Neural progenitor cell (in vitro differentiated cells): ENCODE results near the gene ENC1. TPM values are rescaled to one million over a fixed set of nuclear protein-coding genes. Genes with fewer than 3 reads are reported as not detected.

Source experiments
- DNase-seq: peaks from one replicate; pipeline ENCODE4 v3.0.0-alpha.2; 2016; ENCODE audit warnings: low spot score
- H2AFZ ChIP-seq: fragments of 200-600 bp; sonication (generic); replicated peaks from 2 replicates; pipeline ENCODE4 v1.6.1; 2016; ENCODE audit warnings: antibody characterized with exemption
- H3F3A ChIP-seq: fragments of 200-600 bp; sonication (generic); 2 replicates; pipeline ENCODE4 v1.6.1; 2016; ENCODE audit warnings: antibody characterized with exemption, low read depth
- H3K27ac ChIP-seq: fragments of 200-600 bp; sonication (generic); 2 replicates; pipeline ENCODE4 v1.5.1; 2016; ENCODE audit warnings: mild to moderate bottlenecking
- H3K27me3 ChIP-seq: fragments of 200-600 bp; sonication (generic); 2 replicates; pipeline ENCODE4 v1.6.1; 2016; ENCODE audit warnings: mild to moderate bottlenecking, moderate library complexity
- H3K36me3 ChIP-seq: fragments of 200-600 bp; sonication (generic); 2 replicates; pipeline ENCODE4 v1.5.1; 2016
- H3K4me1 ChIP-seq: fragments of 200-600 bp; sonication (generic); 2 replicates; pipeline ENCODE4 v1.6.1; 2016; ENCODE audit warnings: mixed run types
- H3K4me2 ChIP-seq: fragments of 200-600 bp; sonication (generic); 2 replicates; pipeline ENCODE4 v1.6.1; 2016
- H3K4me3 ChIP-seq: fragments of 200-600 bp; sonication (generic); 2 replicates; pipeline ENCODE4 v1.5.1; 2016
- H3K79me2 ChIP-seq: fragments of 200-600 bp; sonication (generic); 2 replicates; pipeline ENCODE4 v1.6.1; 2016; ENCODE audit warnings: low read depth
- H3K9ac ChIP-seq: fragments of 200-600 bp; sonication (generic); 2 replicates; pipeline ENCODE4 v1.6.1; 2016
- H3K9me3 ChIP-seq: fragments of 200-600 bp; sonication (generic); 2 replicates; pipeline ENCODE4 v1.5.1; 2016; ENCODE audit warnings: low read depth
- H4K20me1 ChIP-seq: fragments of 200-600 bp; sonication (generic); 2 replicates; pipeline ENCODE4 v1.6.1; 2016; ENCODE audit warnings: low read depth
- H3K27ac Mint-ChIP-seq: 3 replicates; pipeline ENCODE4 v1.8.0; 2021; ENCODE audit warnings: mixed read lengths
- H3K27me3 Mint-ChIP-seq: 2 replicates; pipeline ENCODE4 v1.8.0; 2022; ENCODE audit warnings: low read depth, mild to moderate bottlenecking, inconsistent platforms, moderate library complexity, mixed read lengths; ENCODE audit not compliant: insufficient read depth
- H3K36me3 Mint-ChIP-seq: 3 replicates; pipeline ENCODE4 v1.8.0; 2021; ENCODE audit warnings: mixed read lengths
- H3K4me1 Mint-ChIP-seq: 3 replicates; pipeline ENCODE4 v1.8.0; 2021; ENCODE audit warnings: mixed read lengths
- H3K4me3 Mint-ChIP-seq: 3 replicates; pipeline ENCODE4 v1.8.0; 2021; ENCODE audit warnings: mild to moderate bottlenecking, moderate library complexity, mixed read lengths
- H3K9me3 Mint-ChIP-seq: 3 replicates; pipeline ENCODE4 v1.8.0; 2020; ENCODE audit warnings: mixed read lengths
- EZH2 ChIP-seq: fragments of 200-600 bp; sonication (generic); IDR thresholded peaks from 2 replicates; pipeline ENCODE4 v1.6.1; 2017; ENCODE audit warnings: antibody characterized with exemption, mild to moderate bottlenecking, moderate library complexity
- EZH2phosphoT487 ChIP-seq: fragments of 200-600 bp; sonication (generic); IDR thresholded peaks from 2 replicates; pipeline ENCODE4 v1.6.1; 2017; ENCODE audit warnings: antibody characterized with exemption
- total RNA-seq: library from RNA; depleted of rRNA; stranded (reverse); fragments of >200 nt; gene quantifications from 2 replicates; pipeline ENCODE4 v1.2.3, GENCODE V29; 2015; ENCODE audit warnings: low replicate concordance
- TF ChIP-seq, protein P1 (sequence below): fragments of 200-600 bp; sonication (generic); IDR thresholded peaks from 2 replicates; pipeline ENCODE4 v1.5.1; 2017; ENCODE audit warnings: antibody characterized with exemption, mild to moderate bottlenecking

The ENC1 gene
- total RNA-seq, 1 donor from 2014 or later = 73.8 TPM

DNA sequence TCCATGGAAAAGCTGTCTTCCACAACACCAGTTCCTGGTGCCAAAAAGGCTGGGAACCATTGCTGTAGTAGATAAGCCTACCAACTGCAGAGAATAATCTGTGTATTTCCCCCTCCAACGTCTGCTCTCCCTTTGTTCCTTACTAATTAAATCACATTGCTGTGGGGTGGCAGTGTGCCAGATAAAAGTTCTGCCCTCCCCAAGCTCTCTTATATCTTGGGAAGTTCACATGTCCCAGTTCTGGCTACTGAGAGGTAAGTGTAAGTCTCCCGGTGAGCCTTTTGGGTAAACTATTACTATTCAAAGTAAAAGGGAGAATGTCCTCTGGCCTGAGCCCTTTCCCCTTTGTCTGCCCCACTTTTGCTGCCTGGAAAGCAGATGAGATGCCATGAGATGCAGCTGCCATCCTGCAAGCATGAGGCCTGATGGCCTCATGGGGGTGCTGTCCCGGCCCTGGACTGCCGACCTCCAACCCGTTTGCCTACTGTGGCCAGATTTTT is 14.7 kb downstream of the ENC1 start:
- no peak overlapping the region for H3K4me3 ChIP-seq
- peaks cover 50% of the 10 kb centered on the region for H3F3A ChIP-seq
- peaks cover 62% of the 10 kb centered on the region for H3K4me1 ChIP-seq
- no peaks in the 10 kb centered on the region for H3K27me3 ChIP-seq
- H3K36me3 ChIP-seq = peaks cover 3% of the 10 kb centered on the region
- H4K20me1 ChIP-seq = peaks cover 31% of the 10 kb centered on the region
- H3K79me2 ChIP-seq = peaks cover 34% of the 10 kb centered on the region
- TF ChIP-seq, protein P1, sequence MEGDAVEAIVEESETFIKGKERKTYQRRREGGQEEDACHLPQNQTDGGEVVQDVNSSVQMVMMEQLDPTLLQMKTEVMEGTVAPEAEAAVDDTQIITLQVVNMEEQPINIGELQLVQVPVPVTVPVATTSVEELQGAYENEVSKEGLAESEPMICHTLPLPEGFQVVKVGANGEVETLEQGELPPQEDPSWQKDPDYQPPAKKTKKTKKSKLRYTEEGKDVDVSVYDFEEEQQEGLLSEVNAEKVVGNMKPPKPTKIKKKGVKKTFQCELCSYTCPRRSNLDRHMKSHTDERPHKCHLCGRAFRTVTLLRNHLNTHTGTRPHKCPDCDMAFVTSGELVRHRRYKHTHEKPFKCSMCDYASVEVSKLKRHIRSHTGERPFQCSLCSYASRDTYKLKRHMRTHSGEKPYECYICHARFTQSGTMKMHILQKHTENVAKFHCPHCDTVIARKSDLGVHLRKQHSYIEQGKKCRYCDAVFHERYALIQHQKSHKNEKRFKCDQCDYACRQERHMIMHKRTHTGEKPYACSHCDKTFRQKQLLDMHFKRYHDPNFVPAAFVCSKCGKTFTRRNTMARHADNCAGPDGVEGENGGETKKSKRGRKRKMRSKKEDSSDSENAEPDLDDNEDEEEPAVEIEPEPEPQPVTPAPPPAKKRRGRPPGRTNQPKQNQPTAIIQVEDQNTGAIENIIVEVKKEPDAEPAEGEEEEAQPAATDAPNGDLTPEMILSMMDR = peak; percentile 19
- TF ChIP-seq EZH2 = no peak
- Mint-ChIP-seq H3K9me3 (peaks cover 3% of the 10 kb centered on the region), H3K27ac (peak overlapping the region; percentile 98), H3K27me3 (peaks cover 7% of the 10 kb centered on the region), H3K4me1 (peaks cover 90% of the 10 kb centered on the region), H3K36me3 (peaks cover 10% of the 10 kb centered on the region), H3K4me3 (no peak overlapping the region)
- H2AFZ ChIP-seq = no peak overlapping the region
- H3K27ac ChIP-seq = no peak overlapping the region
- no peak for DNase-seq
- no peak overlapping the region for H3K9ac ChIP-seq
- H3K4me2 ChIP-seq = no peak overlapping the region
- no peaks in the 10 kb centered on the region for H3K9me3 ChIP-seq

DNA sequence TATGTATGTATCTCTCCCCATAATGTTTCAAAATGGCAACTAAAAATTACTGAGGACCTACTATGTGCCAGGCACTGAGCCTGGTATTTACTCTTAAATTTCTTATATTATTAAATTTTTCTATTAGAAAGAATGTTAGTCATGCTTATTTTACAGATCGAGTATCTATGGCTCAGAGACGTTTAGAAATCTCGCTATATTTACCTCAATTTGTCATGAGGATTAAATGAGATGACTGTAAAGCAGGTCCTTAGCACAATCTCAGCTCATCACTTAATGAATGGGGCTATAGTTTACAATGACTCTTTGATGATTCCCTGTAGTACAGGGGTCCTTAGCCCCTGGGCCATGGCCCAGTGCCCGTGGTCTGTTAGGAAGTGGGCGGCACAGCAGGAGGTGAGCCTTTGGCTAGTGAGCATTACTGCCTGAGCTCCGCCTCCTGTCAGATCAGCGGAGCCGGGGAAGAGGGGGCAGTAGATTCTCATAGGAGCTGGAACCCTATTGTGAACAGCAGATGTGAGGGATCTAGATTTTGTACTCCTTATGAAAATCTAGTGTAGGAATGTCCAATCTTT is 15.5 kb downstream of the ENC1 start:
- H3K9me3 ChIP-seq = no peaks in the 10 kb centered on the region
- Mint-ChIP-seq H3K9me3 (peaks cover 8% of the 10 kb centered on the region), H3K4me1 (peaks cover 83% of the 10 kb centered on the region), H3K4me3 (peak overlapping the region; percentile 67), H3K36me3 (peaks cover 8% of the 10 kb centered on the region), H3K27me3 (peaks cover 7% of the 10 kb centered on the region), H3K27ac (peak overlapping the region; percentile 98)
- H2AFZ ChIP-seq = no peak overlapping the region
- no peak overlapping the region for H3K27ac ChIP-seq
- no peak for DNase-seq
- H3K27me3 ChIP-seq = no peaks in the 10 kb centered on the region
- peaks cover 27% of the 10 kb centered on the region for H3K79me2 ChIP-seq
- no peak overlapping the region for H3K4me2 ChIP-seq
- H3K36me3 ChIP-seq = peaks cover 3% of the 10 kb centered on the region
- H3K4me3 ChIP-seq = no peak overlapping the region
- peaks cover 55% of the 10 kb centered on the region for H3K4me1 ChIP-seq
- peaks cover 43% of the 10 kb centered on the region for H3F3A ChIP-seq
- H4K20me1 ChIP-seq = peaks cover 23% of the 10 kb centered on the region
- H3K9ac ChIP-seq = no peak overlapping the region
- TF ChIP-seq, protein P1 = no peak
- TF ChIP-seq EZH2phosphoT487 = no peak
- no peak for TF ChIP-seq EZH2

GRCh38 chr5:74624501-74624900 is 16.0 kb downstream of the ENC1 start:
- H3K9ac ChIP-seq = no peak overlapping the region
- Mint-ChIP-seq H3K9me3 (peaks cover 10% of the 10 kb centered on the region), H3K27ac (peak overlapping the region; percentile 58), H3K4me1 (peaks cover 78% of the 10 kb centered on the region), H3K27me3 (peaks cover 7% of the 10 kb centered on the region), H3K36me3 (peaks cover 8% of the 10 kb centered on the region), H3K4me3 (no peak overlapping the region)
- no peak overlapping the region for H3K4me3 ChIP-seq
- H2AFZ ChIP-seq = no peak overlapping the region
- no peaks in the 10 kb centered on the region for H3K9me3 ChIP-seq
- no peak overlapping the region for H3K4me2 ChIP-seq
- no peak for TF ChIP-seq EZH2phosphoT487
- no peak for TF ChIP-seq EZH2
- TF ChIP-seq, protein P1 = no peak
- peaks cover 22% of the 10 kb centered on the region for H3K79me2 ChIP-seq
- no peak overlapping the region for H3K27ac ChIP-seq
- peaks cover 19% of the 10 kb centered on the region for H4K20me1 ChIP-seq
- peaks cover 3% of the 10 kb centered on the region for H3K36me3 ChIP-seq
- DNase-seq = no peak
- peaks cover 42% of the 10 kb centered on the region for H3F3A ChIP-seq
- no peaks in the 10 kb centered on the region for H3K27me3 ChIP-seq
- peaks cover 49% of the 10 kb centered on the region for H3K4me1 ChIP-seq
